SU-DHL-6 (cell line): ENCODE measurements around the gene PCBD1.

Experiments
- H2AFZ ChIP-seq: fragments of 200-600 bp; sonication (generic); 2 replicates; pipeline ENCODE4 v1.6.1; 2014; ENCODE audit warnings: low read depth, mild to moderate bottlenecking, moderate library complexity, mixed read lengths, antibody characterized with exemption, low read length; ENCODE audit not compliant: severe bottlenecking
- H3F3A ChIP-seq: fragments of 200-600 bp; shearing (Covaris generic); 2 replicates; pipeline ENCODE4 v1.6.0; 2016; ENCODE audit warnings: antibody characterized with exemption, mild to moderate bottlenecking; ENCODE audit not compliant: insufficient read depth
- H3K27ac ChIP-seq: fragments of 200-600 bp; sonication (generic); 2 replicates; pipeline ENCODE4 v1.5.1; 2016; ENCODE audit warnings: low read depth, mild to moderate bottlenecking, low read length, moderate library complexity, mixed read lengths
- H3K27me3 ChIP-seq: fragments of 200-600 bp; sonication (generic), shearing (Covaris generic); 2 replicates; pipeline ENCODE4 v1.6.0; 2014; ENCODE audit warnings: mild to moderate bottlenecking, low read length
- H3K36me3 ChIP-seq: fragments of 200-600 bp; sonication (generic); 2 replicates; pipeline ENCODE4 v1.6.1; 2014; ENCODE audit warnings: mild to moderate bottlenecking, low read length, mixed read lengths
- H3K4me2 ChIP-seq: fragments of 300-600, 200-600 bp; shearing (Covaris generic), sonication (generic); 2 replicates; pipeline ENCODE4 v1.6.0; 2014; ENCODE audit warnings: low read length, low read depth, mild to moderate bottlenecking; ENCODE audit not compliant: poor library complexity, severe bottlenecking
- H3K4me3 ChIP-seq: fragments of 200-600 bp; sonication (generic); 2 replicates; pipeline ENCODE4 v1.5.1; 2014; ENCODE audit warnings: antibody characterized with exemption, low read length, mild to moderate bottlenecking, mixed read lengths; ENCODE audit not compliant: insufficient read depth, poor library complexity, severe bottlenecking
- H3K79me2 ChIP-seq: fragments of 200-600 bp; sonication (generic); 2 replicates; pipeline ENCODE4 v1.6.1; 2014; ENCODE audit warnings: mild to moderate bottlenecking, low read length, moderate library complexity; ENCODE audit not compliant: insufficient read depth
- H3K9ac ChIP-seq: fragments of 200-600 bp; sonication (generic); 2 replicates; pipeline ENCODE4 v1.7.0; 2014; ENCODE audit warnings: mild to moderate bottlenecking, low read length
- H3K9me2 ChIP-seq: fragments of 200-600 bp; sonication (generic); replicated peaks from 2 replicates; pipeline ENCODE4 v1.6.1; 2014; ENCODE audit warnings: low read length; ENCODE audit not compliant: insufficient read depth
- H3K9me3 ChIP-seq: fragments of 200-600 bp; sonication (generic); 2 replicates; pipeline ENCODE4 v1.6.1; 2014; ENCODE audit warnings: low read length, mixed read lengths; ENCODE audit not compliant: insufficient read depth
- H4K20me1 ChIP-seq: fragments of 200-600 bp; sonication (generic); 2 replicates; pipeline ENCODE4 v1.6.1; 2014; ENCODE audit warnings: low read depth, mild to moderate bottlenecking, antibody characterized with exemption, low read length, moderate library complexity, mixed read lengths
- CTCF ChIP-seq: fragments of 200-600 bp; sonication (generic); IDR thresholded peaks from one replicate; pipeline ENCODE4 v1.5.1; 2017; ENCODE audit warnings: antibody characterized with exemption, mild to moderate bottlenecking, low read length, moderate library complexity; ENCODE audit not compliant: insufficient read depth, poor library complexity, severe bottlenecking
- EZH2phosphoT487 ChIP-seq: fragments of 200-600 bp; sonication (generic), shearing (Covaris generic); conservative IDR thresholded peaks from 2 replicates; pipeline ENCODE4 v1.6.1; 2018; ENCODE audit warnings: mild to moderate bottlenecking, antibody characterized with exemption, low read length, moderate library complexity, mixed read lengths

The PCBD1 gene

GRCh38 chr10:70912556-70912955 lies 24.2 kb upstream of the PCBD1 start:
- no peaks in the 10 kb centered on the region for H3K27me3 ChIP-seq
- no peaks in the 10 kb centered on the region for H3K9me2 ChIP-seq
- H3K9me3 ChIP-seq, result no peaks in the 10 kb centered on the region
- no peaks in the 10 kb centered on the region for H3K36me3 ChIP-seq
- H3K9ac ChIP-seq, result no peak overlapping the region
- no peak overlapping the region for H3K4me2 ChIP-seq
- no peaks in the 10 kb centered on the region for H3F3A ChIP-seq
- H2AFZ ChIP-seq, result no peak overlapping the region
- no peaks in the 10 kb centered on the region for H4K20me1 ChIP-seq
- H3K79me2 ChIP-seq, result no peaks in the 10 kb centered on the region
- no peak overlapping the region for H3K27ac ChIP-seq
- TF ChIP-seq CTCF, result no peak
- TF ChIP-seq EZH2phosphoT487, result no peak
- H3K4me3 ChIP-seq, result no peak overlapping the region

- Histone ChIP-seq H3K9me2 (no peaks in the 10 kb centered on the region), H3K4me2 (no peak overlapping the region), H3K79me2 (no peaks in the 10 kb centered on the region), H3K9me3 (no peaks in the 10 kb centered on the region), H3K27me3 (no peaks in the 10 kb centered on the region), H4K20me1 (no peaks in the 10 kb centered on the region), H2AFZ (no peak overlapping the region), H3K36me3 (no peaks in the 10 kb centered on the region), H3K27ac (no peak overlapping the region), H3K9ac (no peak overlapping the region), H3F3A (no peaks in the 10 kb centered on the region), H3K4me3 (no peak overlapping the region)
- TF ChIP-seq EZH2phosphoT487, result no peak
- no peak for TF ChIP-seq CTCF
These were observed 23.0 kb upstream of the PCBD1 start for GRCh38 chr10:70911386-70911785.

GRCh38 chr10:70910486-70911341 lies 22.3 kb upstream of the PCBD1 start:
- Histone ChIP-seq H3F3A (no peaks in the 10 kb centered on the region), H3K36me3 (no peaks in the 10 kb centered on the region), H2AFZ (no peak overlapping the region), H3K27me3 (no peaks in the 10 kb centered on the region), H3K9me3 (no peaks in the 10 kb centered on the region), H4K20me1 (no peaks in the 10 kb centered on the region), H3K9ac (no peak overlapping the region), H3K4me2 (no peak overlapping the region), H3K4me3 (no peak overlapping the region), H3K79me2 (no peaks in the 10 kb centered on the region), H3K27ac (no peak overlapping the region), H3K9me2 (no peaks in the 10 kb centered on the region)
- TF ChIP-seq EZH2phosphoT487 (no peak), CTCF (no peak)
